NCI-H524 (cell line): ENCODE results near the gene ERC2.
A peak's percentile ranks its signal among the peaks of the same experiment; 100 is the strongest.

Experiments
- DNase-seq, 2 experiments: peaks; one replicate each; lab custom pipeline; 2025; lab: John Stamatoyannopoulos, UW

Gene ERC2

DNA sequence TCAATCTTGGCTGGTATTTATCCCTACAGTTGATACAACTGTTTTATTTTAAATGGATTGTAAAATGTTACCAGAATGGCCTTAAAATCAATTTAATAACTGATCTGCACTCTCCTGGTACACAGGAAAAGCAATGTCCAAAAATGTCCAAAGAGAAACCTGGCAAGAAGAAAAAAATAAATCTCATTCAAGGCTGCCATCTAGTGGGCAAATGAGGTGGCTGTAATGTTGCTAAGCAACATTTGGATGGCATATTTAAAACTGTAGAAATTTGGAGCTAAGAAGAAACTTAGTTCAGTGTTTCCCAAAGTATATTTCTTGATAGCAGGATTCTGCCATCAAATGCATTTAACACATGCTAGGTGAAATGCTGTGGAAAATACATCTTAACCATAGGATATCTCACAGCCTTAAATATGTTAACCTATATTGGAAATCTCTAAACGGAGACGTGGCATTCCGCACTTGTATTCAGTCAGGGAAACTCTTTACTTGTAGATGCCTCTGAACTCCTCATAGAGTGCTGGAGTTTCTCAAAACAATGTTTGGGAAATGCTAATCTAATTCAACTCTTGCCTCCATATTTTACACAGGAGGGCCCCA lies 216.8 kb downstream of the ERC2 start:
- peak; percentile 24 to 44 for DNase-seq

DNA sequence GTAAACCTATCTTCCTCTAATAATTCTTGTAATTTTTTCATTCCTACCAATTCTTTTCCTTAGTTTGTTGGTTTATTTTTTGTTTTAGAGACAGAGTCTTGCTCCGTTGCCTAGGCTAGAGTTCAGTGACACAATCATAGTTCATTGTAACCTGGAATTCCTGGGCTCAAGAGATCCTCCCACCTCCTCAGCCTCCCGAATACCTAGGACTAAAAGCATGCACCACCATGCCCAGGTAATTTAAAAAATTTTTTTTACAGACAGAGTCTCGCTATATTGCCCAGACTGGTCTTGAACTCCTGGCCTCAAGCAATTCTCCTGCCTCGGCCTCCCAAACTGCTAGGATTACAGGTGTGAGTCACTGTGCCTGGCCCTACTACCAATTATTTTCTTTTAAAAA lies 220.2 kb downstream of the ERC2 start:
- no peak for DNase-seq

DNA sequence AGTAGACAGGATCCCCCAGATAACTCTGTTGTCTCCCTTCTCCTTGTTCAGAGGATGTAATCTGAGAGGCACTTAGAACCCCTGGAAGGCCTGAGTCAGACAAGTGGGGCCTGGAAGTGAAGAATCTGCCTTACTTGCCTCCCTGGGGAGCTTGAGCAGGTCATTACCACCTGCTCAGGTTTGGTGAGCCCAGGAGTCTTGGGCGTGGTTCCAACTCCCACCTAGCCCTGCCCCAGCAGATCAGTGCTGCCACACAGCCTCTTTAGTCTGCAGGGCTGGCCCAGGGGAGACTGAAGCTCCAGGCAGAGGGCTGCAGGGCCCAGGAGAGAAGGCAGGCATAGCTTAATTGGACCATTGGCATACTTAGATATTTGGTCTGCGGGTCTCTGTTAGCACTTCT lies 230.0 kb downstream of the ERC2 start:
- DNase-seq: peak in 1 of 2 experiments; percentile 58

DNA sequence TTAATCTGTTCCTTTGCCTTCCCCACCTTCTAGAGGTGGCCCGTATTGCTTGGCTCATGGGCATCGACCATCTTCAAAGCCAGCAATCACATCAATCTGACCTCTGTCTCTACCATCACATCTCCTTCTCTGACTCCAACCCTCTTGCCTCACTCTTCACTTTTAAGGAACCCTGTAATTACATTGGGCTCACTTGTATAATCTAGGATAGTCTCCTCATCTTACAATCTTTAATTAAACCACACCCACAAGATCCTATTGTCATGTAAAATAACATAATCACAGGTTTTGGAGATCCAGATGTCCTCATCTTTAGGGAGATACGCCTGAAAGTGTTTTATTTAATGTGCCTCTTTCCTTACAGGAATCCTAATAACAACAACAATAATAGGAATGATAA lies 234.5 kb downstream of the ERC2 start:
- no peak for DNase-seq

DNA sequence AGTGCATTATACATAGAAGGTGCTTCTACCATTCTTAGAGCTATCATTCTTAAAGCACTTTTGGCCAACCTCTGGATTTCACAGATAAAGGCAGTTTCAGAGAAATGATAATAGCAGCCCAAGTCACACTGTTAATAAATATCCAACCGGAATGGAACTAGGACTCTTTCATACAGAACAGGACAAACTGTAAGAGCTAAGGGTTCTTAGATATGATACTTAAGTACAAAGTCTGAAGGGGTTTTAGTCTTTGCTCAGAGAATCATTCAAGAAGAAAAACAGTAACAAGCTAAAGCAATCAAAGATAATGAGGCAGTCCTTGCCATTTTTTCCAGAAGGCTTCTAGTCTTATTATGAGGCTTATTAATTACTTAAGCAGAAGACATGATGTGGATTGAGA lies 239.0 kb downstream of the ERC2 start:
- no peak for DNase-seq

DNA sequence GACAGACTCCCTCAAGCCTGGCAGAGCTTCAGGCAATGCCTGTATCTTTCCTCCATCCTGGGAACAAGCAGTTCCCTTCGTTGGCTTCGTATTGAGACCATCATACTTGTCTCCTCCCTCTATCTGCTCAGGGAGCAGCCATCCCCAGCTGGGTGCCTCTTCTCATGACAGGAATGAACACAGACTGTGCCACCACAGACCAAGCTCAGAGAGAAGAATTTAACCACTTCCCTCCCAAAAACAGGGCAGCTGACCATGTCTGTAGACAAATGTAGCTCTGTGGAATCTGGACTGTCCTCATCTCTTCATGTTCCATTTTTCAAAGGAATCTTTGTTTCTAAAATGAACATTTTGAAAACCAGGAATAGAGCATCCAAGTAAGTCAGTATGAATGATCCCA lies 245.4 kb downstream of the ERC2 start:
- DNase-seq: no peak

DNA sequence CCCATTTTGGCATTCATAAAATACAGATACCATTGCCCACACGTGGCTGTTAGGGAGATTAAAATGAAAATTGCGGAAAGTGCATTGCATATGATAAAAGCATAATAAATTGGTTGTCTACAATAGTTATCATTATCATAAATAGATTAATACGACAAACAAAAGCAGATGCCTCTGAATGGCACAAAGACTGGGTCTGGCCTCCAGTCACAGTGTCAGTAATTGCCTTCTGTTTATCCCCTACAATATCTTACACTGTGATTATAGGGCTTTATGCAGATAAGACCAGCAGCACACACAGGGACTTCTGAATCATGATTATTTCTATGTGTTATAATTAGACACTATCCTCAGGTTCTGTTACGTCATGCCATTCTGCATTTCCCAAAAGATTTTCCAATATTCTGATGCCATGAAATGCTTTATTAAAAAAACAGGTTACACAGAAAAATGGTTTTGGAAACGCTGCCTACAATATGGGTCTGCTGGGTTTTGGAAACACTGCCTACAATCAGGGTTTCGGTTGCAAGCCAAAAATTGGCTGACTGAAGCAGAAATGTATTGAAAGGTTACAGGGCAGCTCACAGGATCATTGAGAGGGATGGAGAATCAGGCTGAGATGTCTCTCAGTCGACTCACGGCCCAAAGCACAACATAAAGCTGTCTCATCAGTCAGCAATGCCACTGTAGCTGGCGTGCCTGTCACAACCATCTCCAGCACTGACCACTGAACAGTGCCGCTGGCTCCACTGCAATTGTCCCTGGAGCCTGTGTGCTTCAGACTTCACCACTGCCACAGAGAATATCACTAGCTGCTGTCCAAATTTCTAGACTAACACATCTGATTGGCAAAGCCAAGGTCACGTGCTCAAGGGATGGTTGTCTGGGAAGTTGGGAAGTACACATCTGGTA lies 248.1 kb downstream of the ERC2 start:
- DNase-seq: no peak

DNA sequence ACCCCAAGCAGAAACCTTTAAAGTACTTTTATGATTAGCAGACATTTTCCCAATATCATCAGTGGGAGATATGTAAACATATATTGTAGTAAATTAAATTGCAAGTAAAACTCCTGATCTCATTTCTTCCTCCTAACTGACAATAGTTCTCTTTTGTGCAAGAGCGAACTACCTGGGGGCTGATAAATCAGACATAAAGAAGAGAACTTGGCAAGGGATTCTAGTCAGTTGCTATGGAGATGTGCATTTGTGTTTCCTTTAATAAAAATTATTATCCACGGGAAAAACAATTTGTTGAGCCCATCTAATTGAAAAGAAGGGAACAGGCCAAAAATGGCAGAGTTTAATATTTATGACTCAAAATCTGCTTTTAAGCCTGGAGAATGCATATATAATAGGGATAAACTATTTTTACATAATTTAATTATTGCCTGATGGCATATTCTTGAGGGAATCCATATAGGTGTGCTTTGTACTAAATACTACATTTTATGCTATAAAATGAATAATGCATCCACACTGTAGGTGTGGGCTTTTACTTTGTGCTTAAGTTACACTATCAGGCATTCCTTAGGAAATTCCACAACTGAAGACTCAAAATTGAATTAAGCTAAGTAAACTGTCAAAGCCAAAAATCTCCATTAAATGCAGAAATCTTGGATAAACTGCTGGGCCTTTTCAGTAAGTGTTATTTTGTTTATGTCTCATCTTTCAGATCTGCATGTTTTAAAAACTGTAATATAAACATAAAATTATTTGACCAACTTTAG lies 258.1 kb downstream of the ERC2 start:
- DNase-seq: no peak

DNA sequence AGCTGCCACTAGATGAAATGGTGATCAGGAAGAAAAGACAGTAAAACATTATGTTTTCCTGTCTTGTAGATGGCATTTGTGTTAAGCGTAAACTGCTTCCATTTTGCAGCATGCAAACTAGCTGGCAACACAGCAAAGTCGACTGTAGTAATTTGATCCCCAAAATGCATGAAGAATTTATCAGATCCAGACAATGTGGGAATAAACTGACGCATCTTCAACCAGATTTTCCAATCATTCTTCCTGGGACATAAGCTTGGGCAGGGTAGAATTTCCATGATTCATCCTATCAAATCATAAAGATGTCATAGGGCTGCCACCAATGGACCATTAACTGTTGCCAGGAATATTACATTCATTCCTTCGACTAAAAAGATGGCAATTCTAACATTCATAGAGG lies 260.3 kb downstream of the ERC2 start:
- no peak for DNase-seq

DNA sequence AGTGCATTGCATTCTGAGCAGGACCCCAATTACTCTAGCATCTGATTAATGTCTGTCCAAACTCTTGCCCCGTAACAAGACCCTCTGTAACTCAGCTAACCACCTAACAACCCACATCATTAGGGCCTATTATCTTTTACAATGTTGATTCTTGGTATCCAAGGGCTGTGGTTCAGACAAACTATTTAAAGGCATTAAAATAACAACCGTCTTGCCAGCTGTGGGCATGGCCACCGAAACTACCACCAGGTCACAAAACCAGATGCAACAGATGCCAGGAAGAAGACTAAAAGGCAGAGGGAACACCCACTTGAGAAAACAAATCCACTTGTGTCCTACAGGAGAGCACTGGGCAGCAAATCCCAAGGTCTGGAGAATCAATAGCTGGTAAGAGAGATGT lies 262.9 kb downstream of the ERC2 start:
- no peak for DNase-seq

DNA sequence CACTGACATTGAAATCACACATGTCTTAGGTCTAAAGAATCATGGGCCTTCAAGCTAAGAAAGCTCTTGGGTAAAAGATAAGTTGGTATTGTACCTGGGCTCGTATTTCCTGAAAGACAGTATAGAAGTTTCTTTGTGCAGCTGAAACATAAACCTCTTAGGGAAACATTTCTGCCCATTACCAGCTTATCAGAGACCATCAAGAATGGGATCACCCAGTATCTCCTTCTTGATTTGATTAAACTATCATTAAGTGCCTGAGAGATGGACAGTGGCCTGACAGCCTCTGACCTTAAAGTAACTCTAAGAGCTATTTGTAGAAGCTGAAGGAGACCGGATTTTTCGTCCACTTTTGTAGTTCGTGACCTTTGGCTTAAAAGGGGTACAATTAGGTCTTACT lies 265.3 kb downstream of the ERC2 start:
- no peak for DNase-seq

DNA sequence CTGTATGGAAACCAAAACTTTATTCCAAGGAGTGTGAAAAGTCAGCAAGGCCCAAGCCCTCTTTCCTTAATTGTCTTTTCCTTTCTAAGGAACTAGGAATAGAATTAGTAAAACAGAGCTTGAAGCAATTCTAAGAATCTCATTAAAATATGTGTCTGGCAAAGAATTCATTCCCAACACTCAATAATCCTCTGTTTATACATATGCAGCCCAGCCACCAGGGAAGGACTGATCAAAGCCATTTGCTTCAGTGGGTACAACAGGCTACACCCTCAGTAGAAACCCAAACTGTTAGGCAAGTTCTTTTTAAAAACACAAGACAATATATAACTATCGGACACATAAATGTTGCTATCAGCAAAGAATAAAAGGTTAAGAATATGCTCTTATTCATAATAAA lies 266.9 kb downstream of the ERC2 start:
- DNase-seq: no peak

DNA sequence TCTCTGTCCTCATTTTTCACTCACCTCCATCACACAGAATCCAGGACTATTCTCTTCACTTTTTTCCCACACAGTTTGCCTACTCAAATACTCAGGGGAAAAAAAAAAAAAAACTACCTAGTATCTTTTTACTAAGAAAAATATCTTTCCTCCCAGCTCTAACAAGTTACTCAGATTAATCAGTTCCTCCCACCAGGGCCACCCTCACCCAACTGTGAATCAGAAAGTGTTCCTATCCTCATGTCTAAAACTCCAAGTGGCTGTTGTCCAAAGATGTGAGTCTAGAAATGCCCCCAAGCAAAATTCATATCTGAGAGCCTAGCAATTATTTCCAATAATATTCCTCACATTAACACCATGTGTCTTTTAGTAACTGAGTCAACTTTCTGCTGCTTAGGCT lies 268.0 kb downstream of the ERC2 start:
- DNase-seq: no peak

DNA sequence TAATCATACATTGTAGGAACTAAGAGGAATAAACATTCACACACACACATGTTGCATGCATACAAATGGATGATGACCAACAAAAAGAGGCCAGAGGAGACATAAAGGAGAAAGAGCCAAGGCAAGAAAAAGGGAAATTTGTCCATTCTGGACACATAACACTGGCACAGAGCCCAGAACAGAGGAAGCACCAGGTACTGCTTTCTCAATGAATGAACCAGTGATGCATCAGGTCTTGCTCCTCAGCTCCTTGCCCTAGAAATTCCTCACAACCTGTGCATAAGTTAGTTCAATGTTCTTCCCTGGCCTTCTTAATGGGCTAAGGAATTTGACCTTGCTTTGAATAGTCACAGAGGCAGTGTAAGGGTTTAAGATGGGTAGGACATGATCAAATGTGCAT lies 270.3 kb downstream of the ERC2 start:
- no peak for DNase-seq

DNA sequence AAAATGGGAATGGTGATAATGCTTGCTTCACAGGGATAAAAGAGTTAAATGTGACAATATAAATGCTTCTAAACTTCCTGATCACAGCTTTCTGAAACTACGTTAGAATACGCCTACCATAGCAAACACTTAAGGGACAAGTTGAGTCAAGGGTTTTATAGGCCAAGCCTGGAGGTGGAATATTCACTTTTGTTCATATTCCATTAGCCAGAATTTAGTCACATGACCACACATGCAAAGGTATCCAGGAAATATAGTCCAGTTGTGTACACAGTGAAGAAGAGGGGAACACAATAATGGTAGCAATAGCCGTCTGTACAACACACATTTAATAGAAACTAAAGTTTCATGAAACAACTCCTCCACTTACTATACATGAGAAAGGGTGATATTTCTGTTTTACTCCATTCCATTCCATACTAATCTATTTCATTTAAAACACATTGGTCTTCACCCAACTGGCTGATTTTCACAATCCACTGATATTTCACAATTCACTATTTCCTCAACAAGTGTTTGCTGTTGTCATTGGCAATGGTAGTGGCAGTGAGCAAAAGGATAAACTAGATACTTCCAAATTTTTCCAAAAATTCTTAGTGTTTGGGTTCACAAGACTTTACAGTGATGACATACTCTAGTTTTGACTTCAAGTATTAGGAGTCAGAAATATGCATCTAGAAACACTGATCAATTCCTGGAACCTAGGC lies 270.9 kb downstream of the ERC2 start:
- no peak for DNase-seq

DNA sequence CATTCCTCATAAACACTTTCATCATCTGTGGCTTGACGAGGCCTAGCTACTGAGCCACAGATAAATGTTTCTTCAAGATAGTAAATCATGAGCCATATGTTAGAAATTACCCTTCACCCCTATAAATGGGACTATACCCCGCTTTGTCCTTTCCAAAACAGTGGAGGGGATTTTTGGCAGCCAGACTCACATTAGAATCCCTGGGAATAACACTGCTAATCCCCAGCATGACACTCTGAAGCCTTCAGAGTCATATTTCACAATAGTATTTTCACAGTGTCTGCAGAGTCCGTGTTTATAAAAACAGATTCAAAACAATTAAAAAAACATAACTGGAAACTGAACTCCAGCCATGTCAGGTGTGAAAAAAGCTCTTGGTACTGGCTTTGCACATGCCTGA lies 271.6 kb downstream of the ERC2 start:
- DNase-seq: no peak

DNA sequence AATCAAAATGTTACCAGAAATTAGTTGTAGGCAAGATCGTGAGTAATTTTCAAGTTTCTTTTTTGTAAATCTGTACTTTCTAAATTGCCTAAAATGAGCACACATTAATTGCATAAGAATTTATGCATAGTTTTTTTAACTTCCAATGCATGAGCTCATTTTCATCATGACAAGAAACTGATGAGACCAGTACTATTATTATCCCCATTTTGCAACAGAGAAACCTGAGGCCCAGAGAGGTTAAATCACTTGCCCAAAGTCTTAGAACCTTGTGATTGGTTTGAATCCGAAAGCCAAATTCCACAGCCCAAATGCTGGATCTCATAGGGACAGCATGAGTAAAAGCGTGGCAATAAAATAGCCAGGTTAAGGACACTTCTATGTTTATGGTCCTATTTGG lies 274.7 kb downstream of the ERC2 start:
- no peak for DNase-seq

DNA sequence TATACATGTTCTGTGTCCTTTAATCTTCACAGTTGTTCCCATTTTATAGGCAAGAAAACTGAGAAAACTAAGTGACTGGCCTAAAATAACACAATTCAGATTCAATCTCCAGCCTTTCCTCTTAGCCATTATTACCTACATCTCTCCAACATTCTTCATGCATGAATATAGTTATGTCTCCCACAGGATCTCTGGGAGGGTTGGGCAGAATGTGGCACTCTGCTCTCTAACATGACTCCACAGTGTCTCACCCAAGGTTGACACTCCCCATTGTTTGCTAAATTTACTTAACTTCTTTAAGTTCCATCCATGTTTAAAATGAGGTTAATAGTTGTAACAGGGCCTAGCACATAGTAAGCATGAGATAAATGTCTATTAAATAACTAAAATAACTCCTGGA lies 276.3 kb downstream of the ERC2 start:
- DNase-seq: no peak

DNA sequence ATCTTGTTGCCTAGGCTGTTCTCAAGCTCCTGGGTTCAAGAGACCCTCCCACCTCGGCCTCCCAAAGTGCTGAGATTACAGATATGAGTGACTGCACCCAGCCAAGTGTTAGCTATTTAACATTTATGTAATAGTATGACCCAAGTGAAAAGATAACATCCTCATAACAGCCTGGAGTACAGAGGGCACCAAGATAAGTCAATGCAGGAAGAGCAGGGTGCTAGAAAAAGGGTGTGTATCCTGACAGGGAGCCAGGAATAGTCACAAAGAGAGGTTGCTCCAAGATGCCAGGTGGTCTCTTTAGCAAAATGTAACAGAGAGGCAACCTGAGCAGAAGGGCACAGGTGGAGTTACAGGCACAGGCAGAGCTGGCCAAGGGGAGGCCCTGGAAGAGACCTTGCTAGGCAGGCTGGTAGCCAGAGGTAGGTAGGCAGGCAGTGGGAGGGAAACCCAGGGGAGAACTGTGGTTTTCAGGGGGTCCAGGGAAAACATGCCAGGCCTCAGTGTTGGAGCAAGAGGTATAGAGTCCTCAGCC lies 277.4 kb downstream of the ERC2 start:
- DNase-seq: no peak

DNA sequence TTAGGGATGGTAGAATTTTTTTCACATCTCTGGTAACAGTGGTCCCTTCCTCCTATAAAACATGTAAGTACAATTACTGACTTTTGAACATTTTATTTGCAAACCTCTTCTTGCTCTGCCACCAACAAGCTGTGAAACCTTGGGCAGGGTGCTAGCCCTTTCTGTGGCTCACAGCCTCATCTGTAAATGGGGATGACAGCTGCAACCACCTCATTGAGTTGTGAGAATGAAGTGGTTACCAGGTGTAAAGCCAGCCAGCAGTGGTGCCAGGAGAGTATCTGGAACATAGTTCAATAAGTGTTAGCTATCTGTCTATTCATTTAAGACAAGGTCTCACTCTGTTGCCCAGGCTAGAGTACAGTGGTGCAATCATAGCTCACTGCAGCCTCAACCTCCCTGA lies 278.1 kb downstream of the ERC2 start:
- DNase-seq: no peak

DNA sequence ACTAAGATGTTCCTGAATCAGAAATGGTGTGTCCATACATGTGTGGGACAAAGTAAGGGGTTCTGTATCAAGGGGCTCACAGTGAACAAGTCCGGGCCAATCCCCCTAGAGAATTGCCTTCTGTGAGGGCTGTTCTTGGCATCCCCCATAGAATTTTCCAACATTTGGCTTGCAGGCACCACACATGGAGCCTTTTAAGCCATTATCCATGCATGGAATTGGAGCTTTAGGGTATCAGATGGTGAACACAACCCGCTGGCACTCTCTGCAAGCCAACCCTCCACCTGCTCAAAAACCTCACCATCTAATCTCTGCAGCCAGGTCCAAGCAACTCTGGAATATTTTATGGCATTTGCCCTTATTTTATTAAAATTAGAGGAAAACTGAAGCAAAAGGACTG lies 278.7 kb downstream of the ERC2 start:
- no peak for DNase-seq

DNA sequence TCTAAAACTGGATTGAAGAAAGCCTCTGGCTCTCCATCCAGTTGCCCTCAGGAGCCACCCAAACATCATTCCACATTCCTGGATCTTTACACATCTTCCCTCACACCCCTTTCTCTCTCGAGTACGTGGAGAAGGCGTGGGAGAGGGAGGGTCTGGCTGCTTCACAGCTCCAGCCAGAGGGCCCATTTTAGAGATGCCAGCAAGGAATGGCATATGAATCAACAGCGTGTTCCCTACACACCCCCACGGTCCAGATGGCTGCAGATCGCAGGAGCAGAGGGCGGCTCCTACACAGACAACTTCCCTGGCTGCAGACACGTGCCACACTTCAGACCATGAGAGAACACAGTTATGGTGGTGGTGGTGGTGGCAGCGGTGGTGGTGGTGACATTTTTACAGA lies 280.1 kb downstream of the ERC2 start:
- DNase-seq: no peak
